Endothelial cell of umbilical vein (primary cell): Measurements from ENCODE around the gene SMARCE1. TPM values are rescaled to one million over a fixed set of nuclear protein-coding genes. Genes with fewer than 3 reads are reported as not detected.

Experiments
- BruUV-seq: library from RNA; stranded (reverse); fragments of 400-500 nt; replicated peaks from 2 replicates; lab custom pipeline; 2021; lab: Mats Ljungman, UMichigan
- CTCF ChIA-PET: fragments of 300-600, 350-600 bp; sonication (Branson Sonifier 250); formaldehyde crosslinking; loops from one replicate; lab custom pipeline; 2021; ENCODE audit warnings: antibody characterized with exemption, inconsistent platforms; lab: Charles Lee
- POLR2A ChIA-PET: fragments of 300-600, 350-600 bp; sonication (Branson Sonifier 250); formaldehyde crosslinking; loops from one replicate; lab custom pipeline; 2021; ENCODE audit warnings: antibody characterized with exemption, inconsistent platforms; lab: Charles Lee
- DNase-seq: peaks from one replicate; pipeline ENCODE4 v3.0.0-alpha.2; 2011; ENCODE audit warnings: low read depth, low spot score
- FAIRE-seq: peaks from 2 replicates; lab custom pipeline; 2011; peaks lifted over from hg19 to GRCh38; lab: Jason Lieb, UNC
- H2AFZ ChIP-seq: 2 replicates; pipeline ENCODE4 v1.6.0; 2012; ENCODE audit warnings: low read depth, low read length, control low read depth, inconsistent platforms
- H3K27ac ChIP-seq: 2 replicates; pipeline ENCODE4 v1.5.1; 2011; ENCODE audit warnings: low read depth, mild to moderate bottlenecking, control low read depth, low read length, moderate library complexity; ENCODE audit not compliant: insufficient read depth
- H3K27me3 ChIP-seq, 2 experiments: 2 replicates each; pipeline versions ENCODE4 v1.6.0 to v1.6.1; 2011; ENCODE audit warnings: low read length in 2 of 2, mixed read lengths in 1 of 2; ENCODE audit not compliant: control insufficient read depth in 2 of 2, insufficient read depth in 2 of 2
- H3K36me3 ChIP-seq, 2 experiments: 2 replicates in 1 of 2; 3 replicates in 1 of 2; pipeline ENCODE4 v1.5.1; 2011; ENCODE audit warnings: low read length in 2 of 2, mild to moderate bottlenecking in 1 of 2, moderate library complexity in 1 of 2; ENCODE audit not compliant: control insufficient read depth in 2 of 2, insufficient read depth in 2 of 2; ENCODE audit errors: extremely low read depth in 1 of 2
- H3K4me1 ChIP-seq: 3 replicates; pipeline ENCODE4 v1.5.1; 2011; ENCODE audit warnings: mild to moderate bottlenecking, low read length; ENCODE audit not compliant: control insufficient read depth, insufficient read depth; ENCODE audit errors: extremely low read depth
- H3K4me2 ChIP-seq: 2 replicates; pipeline ENCODE4 v1.6.1; 2011; ENCODE audit warnings: low read length, control low read depth, mixed read lengths; ENCODE audit not compliant: insufficient read depth
- H3K4me3 ChIP-seq, 3 experiments: fragments of 200-600 bp in 1 of 3; sonication (generic), shearing (Covaris generic) in 1 of 3; replicated peaks in 1 of 3; 2 replicates each; pipeline ENCODE4 v1.5.1; 2011 to 2016; ENCODE audit warnings: control low read depth in 3 of 3, low read length in 3 of 3, mild to moderate bottlenecking in 2 of 3, inconsistent platforms in 1 of 3, low read depth in 1 of 3, moderate library complexity in 1 of 3; ENCODE audit not compliant: insufficient read depth in 1 of 3
- H3K79me2 ChIP-seq: 2 replicates; pipeline ENCODE4 v1.6.0; 2012; ENCODE audit warnings: low read length, inconsistent platforms; ENCODE audit not compliant: control insufficient read depth, insufficient read depth
- H3K9ac ChIP-seq: replicated peaks from 2 replicates; pipeline ENCODE3; 2011; ENCODE audit warnings: low read length, control low read depth; ENCODE audit not compliant: insufficient read depth; ENCODE audit errors: extremely low read depth
- H3K9me1 ChIP-seq: replicated peaks from 3 replicates; pipeline ENCODE4 v1.6.0; 2011; ENCODE audit warnings: mild to moderate bottlenecking, low read length; ENCODE audit not compliant: control insufficient read depth, insufficient read depth; ENCODE audit errors: extremely low read depth
- H3K9me3 ChIP-seq: replicated peaks from 2 replicates; pipeline ENCODE4 v1.5.1; 2012; ENCODE audit warnings: low read length, inconsistent platforms; ENCODE audit not compliant: control insufficient read depth, insufficient read depth
- H4K20me1 ChIP-seq: replicated peaks from 2 replicates; pipeline ENCODE3; 2011; ENCODE audit warnings: mild to moderate bottlenecking, low read length; ENCODE audit not compliant: control insufficient read depth, insufficient read depth; ENCODE audit errors: extremely low read depth
- EZH2 ChIP-seq: IDR thresholded peaks from 2 replicates; pipeline ENCODE4 v1.6.1; 2012; ENCODE audit warnings: borderline replicate concordance, low read depth, mild to moderate bottlenecking, moderate library complexity, low read length, inconsistent platforms; ENCODE audit not compliant: severe bottlenecking
- FOS ChIP-seq: IDR thresholded peaks from 2 replicates; pipeline ENCODE4 v1.6.1; 2011; ENCODE audit warnings: mild to moderate bottlenecking, low read length, moderate library complexity, borderline replicate concordance; ENCODE audit not compliant: insufficient read depth
- GATA2 ChIP-seq: IDR thresholded peaks from 2 replicates; pipeline ENCODE4 v1.7.0; 2011; ENCODE audit warnings: low read depth, mild to moderate bottlenecking, moderate library complexity, mixed read lengths, low read length; ENCODE audit not compliant: insufficient read length, insufficient read depth
- JUN ChIP-seq: IDR thresholded peaks from 2 replicates; pipeline ENCODE4 v1.6.1; 2011; ENCODE audit warnings: borderline replicate concordance, low read depth; ENCODE audit not compliant: insufficient read length, insufficient read depth
- MAX ChIP-seq: IDR thresholded peaks from 2 replicates; pipeline ENCODE4 v1.6.1; 2011; ENCODE audit not compliant: insufficient read depth, insufficient read length
- MYC ChIP-seq: IDR thresholded peaks from one replicate; pipeline ENCODE4 v1.6.1; 2011; ENCODE audit warnings: mild to moderate bottlenecking, low read depth, low read length
- POLR2A ChIP-seq: IDR thresholded peaks from 2 replicates; pipeline ENCODE4 v1.6.1; 2012; ENCODE audit warnings: low read depth, mild to moderate bottlenecking, control low read depth, low read length
- POLR2AphosphoS5 ChIP-seq: IDR thresholded peaks from 2 replicates; pipeline ENCODE4 v1.6.1; 2012; ENCODE audit warnings: low read depth, mild to moderate bottlenecking, control low read depth, low read length, moderate library complexity; ENCODE audit not compliant: insufficient read depth
- dilution Hi-C: fragments of 300-500 bp; cut with MboI; formaldehyde crosslinking; loops from one replicate; pipeline ENCODE4 v1.15.0; 2019; ENCODE audit warnings: low sequenced_read_pairs; ENCODE audit not compliant: extremely low pct_ligation_motif_present
- intact Hi-C: fragments of 100-400 bp; cut with micrococcal nuclease; formaldehyde crosslinking; loops from one replicate; pipeline ENCODE4 v1.10.0; 2022
- polyA plus RNA-seq, 4 experiments: library from polyadenylated mRNA; depleted of rRNA in 3 of 4; stranded (reverse) in 3 of 4; unstranded in 1 of 4; fragments of >200 nt; gene quantifications; 2 replicates each; pipeline versions ENCODE4 v1.2.1 to v1.2.3, GENCODE V29; 2011 to 2012; ENCODE audit warnings: missing spikeins in 1 of 4
- total RNA-seq: library from RNA; stranded (reverse); gene quantifications from 2 replicates; pipeline ENCODE4 v1.2.3, GENCODE V29; 2021
- TF ChIP-seq, protein P1 (sequence below), 2 donors: IDR thresholded peaks; 1 replicate in 1 of 2; 2 replicates in 1 of 2; pipeline ENCODE4 v1.5.1; 2011; ENCODE audit warnings: low read length in 2 of 2, mild to moderate bottlenecking in 2 of 2, moderate library complexity in 2 of 2, control low read depth in 1 of 2, inconsistent platforms in 1 of 2, low read depth in 1 of 2; ENCODE audit not compliant: insufficient read depth in 1 of 2; ENCODE audit errors: extremely low read depth in 1 of 2

The SMARCE1 gene
- total and polyA plus RNA-seq, 2 donors (not counting 3 experiments of a cell fraction or from before 2014, with no cell fraction given) = 28.4 to 127 TPM

GRCh38 chr17:40651939-40652338 lies 4.3 kb upstream of the SMARCE1 start:
- BruUV-seq = no TSS peak

More at GRCh38 chr17:40651939-40652338, 4.3 kb upstream of the SMARCE1 start:
- no peak overlapping the region for H3K27ac ChIP-seq
- DNase-seq (no peak), FAIRE-seq (no peak)
- H3K27me3 ChIP-seq = peaks cover 0 to 9% of the 10 kb centered on the region in 2 experiments
- no peak overlapping the region for H2AFZ ChIP-seq
- no peaks in the 10 kb centered on the region for H3K9me1 ChIP-seq
- no peak overlapping the region for H3K4me3 ChIP-seq
- H3K9ac ChIP-seq = no peak overlapping the region
- dilution Hi-C loops (no loop called here), intact Hi-C loops (no loop called here)
- H3K4me2 ChIP-seq = no peak overlapping the region
- ChIA-PET POLR2A (no interaction called here), CTCF (no interaction called here)
- no peaks in the 10 kb centered on the region for H3K36me3 ChIP-seq
- TF ChIP-seq GATA2 (no peak), FOS (no peak), JUN (no peak), MAX (no peak), MYC (no peak), EZH2 (no peak), POLR2A (no peak), POLR2AphosphoS5 (no peak)
- TF ChIP-seq, protein P1, sequence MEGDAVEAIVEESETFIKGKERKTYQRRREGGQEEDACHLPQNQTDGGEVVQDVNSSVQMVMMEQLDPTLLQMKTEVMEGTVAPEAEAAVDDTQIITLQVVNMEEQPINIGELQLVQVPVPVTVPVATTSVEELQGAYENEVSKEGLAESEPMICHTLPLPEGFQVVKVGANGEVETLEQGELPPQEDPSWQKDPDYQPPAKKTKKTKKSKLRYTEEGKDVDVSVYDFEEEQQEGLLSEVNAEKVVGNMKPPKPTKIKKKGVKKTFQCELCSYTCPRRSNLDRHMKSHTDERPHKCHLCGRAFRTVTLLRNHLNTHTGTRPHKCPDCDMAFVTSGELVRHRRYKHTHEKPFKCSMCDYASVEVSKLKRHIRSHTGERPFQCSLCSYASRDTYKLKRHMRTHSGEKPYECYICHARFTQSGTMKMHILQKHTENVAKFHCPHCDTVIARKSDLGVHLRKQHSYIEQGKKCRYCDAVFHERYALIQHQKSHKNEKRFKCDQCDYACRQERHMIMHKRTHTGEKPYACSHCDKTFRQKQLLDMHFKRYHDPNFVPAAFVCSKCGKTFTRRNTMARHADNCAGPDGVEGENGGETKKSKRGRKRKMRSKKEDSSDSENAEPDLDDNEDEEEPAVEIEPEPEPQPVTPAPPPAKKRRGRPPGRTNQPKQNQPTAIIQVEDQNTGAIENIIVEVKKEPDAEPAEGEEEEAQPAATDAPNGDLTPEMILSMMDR (IDR thresholded peaks at IDR 0.05; ENCODE audit: extremely low read depth in 1 of 2, insufficient read depth in 1 of 2, low read depth in 1 of 2, low read length in 2 of 2) = no peak
- H3K9me3 ChIP-seq = no peaks in the 10 kb centered on the region
- H3K4me1 ChIP-seq = peaks cover 10% of the 10 kb centered on the region
- peaks cover 11% of the 10 kb centered on the region for H3K79me2 ChIP-seq
- no peaks in the 10 kb centered on the region for H4K20me1 ChIP-seq
